NCI-H2196 (cell line): Measurements from ENCODE around the gene GATA6.

Source experiments
- DNase-seq: peaks from one replicate; lab custom pipeline; 2025; ENCODE audit not compliant: unreplicated experiment; lab: John Stamatoyannopoulos, UW

The GATA6 gene

DNA sequence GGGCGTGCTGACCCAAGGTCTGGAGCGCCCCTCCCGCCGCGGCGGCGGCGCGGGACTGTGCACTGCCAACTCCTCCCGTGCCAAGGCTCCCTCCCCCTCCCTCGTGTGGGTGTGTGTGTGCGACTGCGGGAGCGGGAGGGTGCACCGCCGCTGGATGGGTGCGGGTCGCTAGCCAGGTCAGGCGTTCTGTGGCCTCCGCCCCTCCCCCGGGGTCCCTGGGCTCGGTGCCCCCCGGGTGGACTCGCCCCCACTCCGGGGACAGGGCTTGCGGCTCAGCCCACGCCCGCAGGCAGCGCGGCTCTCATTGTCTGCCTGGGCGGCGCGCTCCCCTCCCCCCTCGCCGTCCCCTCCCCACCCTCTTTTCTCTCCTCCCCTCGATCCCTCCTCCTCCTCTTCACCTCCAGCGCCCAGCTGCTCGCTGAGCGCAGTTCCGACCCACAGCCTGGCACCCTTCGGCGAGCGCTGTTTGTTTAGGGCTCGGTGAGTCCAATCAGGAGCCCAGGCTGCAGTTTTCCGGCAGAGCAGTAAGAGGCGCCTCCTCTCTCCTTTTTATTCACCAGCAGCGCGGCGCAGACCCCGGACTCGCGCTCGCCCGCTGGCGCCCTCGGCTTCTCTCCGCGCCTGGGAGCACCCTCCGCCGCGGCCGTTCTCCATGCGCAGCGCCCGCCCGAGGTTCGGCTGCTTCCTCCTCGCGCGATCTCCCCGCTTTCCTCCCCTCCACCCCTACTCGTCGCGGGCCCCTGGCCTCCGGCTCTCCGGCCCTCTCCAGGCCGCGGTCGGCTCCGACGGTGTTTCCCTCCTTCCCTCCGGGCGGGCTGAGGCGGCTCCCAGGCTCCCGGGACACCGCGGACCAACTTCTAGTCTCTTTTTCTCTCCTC lies at the start of gene GATA6:
TSS of gene GATA6 (plus strand) at position 579 of the 878 bp plus-strand sequence. CDS start 1,556 bp downstream, outside the sequence.
- DNase-seq, result peak; percentile 82

DNA sequence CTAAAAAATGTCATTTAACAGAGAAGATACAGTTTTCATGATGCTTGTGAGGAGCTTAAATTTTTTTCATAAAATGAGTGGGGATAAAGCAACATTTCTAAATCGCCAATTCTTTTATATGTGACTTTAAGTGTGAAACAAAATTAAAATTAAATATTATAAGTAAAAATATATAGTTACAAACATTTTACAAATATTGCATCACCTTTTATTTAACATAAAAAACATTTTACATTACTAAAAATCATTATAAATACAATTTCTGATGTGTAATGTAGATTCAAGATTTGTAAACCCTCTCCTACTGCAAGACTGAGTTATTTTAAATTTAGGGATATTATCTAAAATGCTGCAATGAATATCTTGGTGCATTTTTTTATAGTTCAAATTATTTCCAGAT lies 44.4 kb upstream of the GATA6 start:
- no peak for DNase-seq

DNA sequence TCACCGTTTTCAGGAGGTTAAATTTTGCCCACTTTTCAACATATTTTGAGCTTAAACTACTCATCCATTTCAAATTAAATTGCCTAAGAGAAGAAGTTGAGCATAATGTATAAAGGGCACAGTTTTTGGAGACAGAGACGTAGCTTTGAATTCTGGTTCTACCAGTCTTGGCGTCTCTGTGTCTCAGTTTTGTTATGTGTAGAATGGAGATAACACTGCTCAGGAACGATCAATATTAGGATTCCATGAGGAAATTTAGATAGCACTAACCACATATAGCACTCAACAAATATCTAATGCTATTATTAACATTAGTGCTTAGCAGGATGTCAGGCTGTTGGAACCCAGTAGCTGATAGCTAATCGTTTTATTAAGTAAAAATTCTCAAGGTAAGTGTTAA lies 40.4 kb upstream of the GATA6 start:
- DNase-seq, result no peak

DNA sequence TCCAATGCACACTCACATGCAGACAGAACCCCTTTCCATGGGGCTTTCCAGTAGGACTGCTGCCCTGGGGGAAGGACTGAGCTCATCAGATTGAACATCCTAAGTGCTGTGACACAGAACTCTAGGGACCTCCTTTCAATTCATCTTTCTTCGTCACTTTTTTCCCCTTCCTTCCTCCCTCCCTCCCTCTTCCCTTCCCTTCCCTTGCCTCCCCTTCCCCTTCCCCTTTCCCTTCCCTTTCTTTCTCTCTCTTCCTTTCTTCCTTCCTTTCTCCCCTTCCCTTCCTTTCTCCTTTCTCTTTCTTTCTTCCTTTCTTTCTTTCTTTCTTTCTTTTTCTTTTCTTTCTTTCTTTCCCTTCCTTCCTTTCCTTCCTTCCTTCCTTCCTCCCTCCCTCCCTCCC lies 39.6 kb upstream of the GATA6 start:
- no peak for DNase-seq

DNA sequence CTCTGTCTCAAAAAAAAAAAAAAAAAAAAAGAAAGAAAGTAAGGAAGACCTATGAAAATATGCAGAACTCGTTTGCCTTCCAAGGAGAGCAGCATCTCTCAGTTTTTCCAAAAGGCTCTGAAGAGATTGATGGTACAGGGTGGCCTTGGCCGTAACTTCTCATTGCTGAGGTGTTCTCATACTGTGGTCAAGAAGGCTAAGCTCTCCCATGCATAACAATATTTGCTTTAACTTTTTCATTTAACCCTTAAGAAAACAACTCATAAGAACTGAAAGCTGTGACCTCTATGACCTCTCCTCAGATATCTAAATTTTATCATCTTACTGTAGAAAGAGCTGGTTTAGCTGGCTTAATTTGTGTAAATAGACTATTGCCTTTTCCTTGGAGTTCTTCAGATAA lies 37.1 kb upstream of the GATA6 start:
- DNase-seq, result no peak

DNA sequence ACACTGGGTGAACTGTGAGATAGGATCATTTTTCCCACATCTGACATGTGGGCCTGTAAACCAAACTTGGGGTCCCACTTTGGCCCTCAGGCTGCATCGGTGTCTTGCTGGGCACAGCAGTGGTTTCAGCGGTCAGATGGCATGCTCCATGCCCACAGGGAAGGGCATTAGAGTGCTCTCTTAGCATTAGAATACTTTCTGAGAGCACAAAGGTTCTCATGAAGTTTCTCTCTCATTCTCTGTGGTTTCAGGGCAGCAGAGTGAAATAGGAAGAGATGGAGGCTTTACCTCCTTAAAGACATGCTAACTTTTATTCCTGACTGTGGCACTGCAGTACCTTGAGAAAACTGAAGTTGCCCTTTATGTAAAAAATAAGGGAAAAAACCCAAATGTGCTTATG lies 36.6 kb upstream of the GATA6 start:
- DNase-seq, result no peak

DNA sequence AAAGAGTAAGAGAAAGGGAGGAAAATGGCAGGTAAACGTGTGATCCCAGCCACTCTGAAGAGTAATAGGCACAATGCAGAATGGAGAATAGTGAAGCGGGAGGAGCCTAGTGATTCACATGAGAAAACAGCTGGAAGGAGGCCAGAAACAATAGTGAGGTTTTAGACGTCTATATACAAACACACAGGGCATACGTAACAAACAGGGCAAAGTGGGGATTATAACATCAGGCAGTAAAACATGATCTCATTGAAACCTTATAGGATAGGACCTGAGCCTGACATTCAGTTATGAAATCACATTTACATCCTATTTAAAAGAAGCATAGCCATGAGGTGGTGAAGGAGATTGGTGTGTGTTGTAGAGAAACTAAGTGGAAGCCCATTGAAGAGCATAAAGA lies 33.0 kb upstream of the GATA6 start:
- no peak for DNase-seq

DNA sequence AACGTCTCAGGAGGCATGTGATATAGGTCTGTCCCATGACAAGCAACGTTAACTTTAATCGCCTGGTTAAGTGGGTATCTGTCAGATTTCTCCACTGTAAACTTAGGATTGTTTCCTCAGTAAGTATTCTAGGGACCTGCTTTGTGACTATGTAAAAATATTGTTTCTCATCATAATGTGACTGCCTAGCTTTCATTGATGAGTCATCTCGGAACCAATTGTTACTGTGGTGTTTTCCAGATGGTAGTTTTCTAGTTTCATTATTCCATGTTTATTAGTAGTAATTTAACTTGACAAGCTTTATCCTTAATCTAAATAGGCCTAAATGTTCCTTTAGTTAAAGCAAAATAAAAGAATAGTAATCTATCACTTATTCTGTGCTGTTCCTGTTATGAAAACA lies 28.2 kb upstream of the GATA6 start:
- no peak for DNase-seq

DNA sequence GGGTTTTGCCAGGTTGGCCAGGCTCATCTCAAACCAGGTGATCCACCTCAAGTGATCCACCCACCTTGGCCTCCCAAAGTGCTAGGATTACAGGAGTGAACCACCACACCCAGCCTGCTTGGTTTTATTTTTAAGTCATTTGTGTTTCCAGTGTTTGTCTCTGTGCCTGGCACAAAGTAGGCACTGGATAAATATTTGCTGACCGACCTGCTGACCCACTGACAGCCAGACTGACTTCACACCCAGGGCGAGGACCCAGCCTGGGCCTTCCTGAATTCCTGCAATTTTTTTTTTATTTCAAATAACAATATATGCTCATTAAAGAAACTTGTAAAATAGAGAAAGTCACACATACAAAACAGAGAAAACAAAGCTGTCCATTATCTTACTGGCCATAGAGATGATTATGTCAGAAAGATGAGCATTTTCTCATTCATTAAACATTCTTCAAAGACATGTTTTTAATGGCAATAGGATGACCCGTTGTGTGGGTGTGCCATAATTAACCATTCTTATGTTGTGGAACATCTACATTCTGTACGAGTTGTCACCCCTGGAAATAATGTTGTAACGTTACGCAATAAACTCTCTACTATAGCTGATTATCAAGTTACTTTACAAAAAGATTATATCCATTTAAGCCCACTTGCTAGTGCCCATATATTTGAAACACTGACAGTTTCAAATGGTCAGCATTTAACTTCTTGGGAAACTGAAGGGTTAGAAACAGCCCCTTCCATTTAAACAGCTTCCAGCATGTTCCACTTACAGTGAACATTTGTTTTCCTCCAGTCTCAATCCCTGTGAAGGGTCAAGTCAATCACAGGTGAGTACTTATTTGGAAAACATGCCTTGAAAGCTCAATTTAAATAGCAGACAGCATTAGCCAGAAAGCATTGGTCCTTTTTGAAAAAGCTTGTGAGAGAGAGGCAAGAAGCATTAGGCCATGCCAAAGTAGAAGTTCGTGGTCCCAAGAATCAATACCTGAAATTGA lies 25.7 kb upstream of the GATA6 start:
- DNase-seq, result no peak

DNA sequence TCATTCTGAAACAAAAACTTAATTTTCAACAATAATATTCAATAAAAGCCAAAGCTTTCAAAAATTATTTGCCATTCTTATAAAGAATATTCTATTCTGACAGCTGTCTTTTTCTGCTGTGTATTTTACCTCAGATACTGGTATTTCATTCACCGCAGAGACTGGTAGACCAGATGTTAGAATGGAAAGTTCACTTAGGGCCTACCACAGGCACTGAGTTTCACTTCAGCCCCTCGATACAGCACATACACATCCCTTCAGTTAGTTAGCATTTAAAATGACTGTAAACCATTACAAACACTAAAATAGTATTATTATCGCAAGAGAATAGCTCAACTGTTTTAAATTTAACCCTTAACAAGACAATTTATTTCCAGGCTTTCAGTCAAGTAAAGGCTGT lies 24.2 kb upstream of the GATA6 start:
- DNase-seq, result no peak

DNA sequence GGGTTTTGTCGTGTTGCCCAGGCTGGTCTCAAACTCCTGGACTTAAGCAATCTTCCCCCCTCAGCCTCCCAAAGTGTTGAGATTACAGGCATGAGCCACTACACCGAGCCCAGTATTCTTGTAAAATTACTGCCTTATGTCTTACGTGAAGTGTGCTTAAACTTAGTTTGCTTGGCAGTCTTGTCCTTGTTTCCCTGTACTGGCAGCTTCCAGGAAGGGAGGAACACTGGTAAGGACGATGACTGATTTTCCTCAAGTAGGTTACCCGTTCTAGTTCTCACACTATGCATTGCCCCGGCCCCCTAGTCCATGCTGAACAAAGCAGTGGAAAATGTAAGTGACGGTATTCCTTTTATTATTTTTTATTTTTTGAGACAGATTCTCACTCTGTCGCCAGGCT lies 19.7 kb upstream of the GATA6 start:
- DNase-seq, result no peak

DNA sequence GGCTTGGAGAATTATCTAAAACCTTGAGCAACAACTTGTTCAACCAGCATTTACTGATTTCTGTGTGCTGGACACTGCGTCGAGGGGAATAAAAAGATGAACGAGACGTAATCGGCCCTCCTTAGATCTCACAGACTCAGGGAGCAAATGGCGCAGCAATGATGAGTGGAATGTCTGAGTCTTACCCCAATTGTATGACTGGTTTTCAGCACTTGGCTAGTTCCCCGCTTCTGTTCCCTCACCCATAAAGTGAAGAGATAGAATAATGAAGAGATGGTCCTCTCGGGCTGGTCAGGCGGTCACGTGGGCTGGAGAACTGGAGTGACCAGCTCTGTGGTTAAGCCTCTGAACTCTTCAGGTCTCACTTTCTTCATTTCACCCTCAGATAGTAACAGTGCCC lies 17.3 kb upstream of the GATA6 start:
- DNase-seq, result no peak

DNA sequence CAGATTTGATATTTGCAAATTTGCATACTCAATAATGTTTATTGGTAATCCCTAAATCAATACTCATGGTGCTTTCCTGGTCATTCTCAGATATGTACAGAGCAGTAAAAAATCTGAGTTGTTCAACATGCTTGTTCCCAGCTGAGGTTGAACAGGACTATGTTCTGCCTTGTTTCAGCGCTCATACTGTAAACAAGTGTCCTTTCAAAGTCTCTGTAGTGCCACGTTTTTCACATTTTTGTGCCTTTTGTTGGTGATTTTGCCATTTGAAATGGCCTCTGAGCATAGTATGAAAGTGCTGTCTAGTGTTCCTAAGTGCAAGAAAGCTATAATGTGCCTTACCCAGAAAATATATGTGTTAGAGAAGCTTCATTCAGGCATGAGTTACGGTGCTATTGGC lies 16.0 kb upstream of the GATA6 start:
- DNase-seq, result no peak

DNA sequence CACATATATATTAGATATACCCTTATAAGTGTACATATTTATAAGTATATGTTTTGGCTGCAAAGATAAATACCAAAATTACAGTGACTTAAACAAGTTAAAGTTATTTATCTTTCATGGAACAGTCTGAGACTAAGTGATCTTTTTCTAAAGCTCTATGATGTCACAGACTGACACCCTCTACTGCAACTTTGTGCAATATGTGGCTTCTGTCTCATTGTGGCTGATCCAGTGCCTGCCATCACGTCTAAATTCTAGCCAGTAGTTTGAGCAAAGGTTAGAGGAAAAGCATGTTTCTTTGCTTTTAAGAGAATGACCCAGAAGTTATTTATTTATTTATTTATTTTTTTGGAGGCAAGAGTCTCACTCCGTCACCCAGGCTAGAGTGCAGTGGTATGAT lies 13.8 kb upstream of the GATA6 start:
- no peak for DNase-seq

DNA sequence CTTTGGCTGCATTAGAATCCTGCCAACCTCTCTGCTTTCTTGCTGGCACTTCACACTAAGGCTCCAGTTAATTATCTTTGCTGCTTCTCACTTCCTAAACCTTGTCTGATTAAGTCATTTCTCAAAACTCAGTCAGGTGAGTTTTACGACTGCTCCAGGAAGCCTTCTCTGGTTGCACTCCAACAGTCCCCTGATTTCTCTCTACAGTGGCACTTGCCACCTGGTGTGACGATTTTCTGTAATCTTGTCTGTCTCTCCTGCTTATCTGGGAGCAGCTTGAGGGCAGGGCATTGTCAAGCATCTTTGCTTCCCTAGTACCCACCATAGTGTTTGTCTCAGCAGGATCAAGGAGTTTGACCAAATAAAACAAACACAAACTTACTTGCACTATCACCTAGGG lies 10.4 kb upstream of the GATA6 start:
- DNase-seq, result no peak

DNA sequence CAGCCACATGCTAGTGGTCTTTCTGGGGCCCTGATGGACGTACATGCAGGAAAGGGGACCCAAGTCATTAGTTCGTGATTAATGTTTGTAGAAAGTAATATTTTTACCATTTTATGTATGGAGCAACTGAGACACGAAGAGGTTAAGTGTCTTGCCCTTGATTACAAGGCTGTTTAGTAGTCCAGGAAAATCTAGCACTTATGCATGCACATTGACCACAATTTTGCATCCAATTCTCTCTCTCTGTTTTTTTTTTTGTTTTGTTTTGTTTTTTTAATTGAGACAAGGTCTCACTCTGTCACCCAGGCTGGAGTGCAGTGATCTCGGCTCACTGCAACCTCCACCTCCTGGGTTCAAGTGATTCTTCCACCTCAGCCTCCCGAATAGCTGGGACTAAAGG lies 8.3 kb upstream of the GATA6 start:
- no peak for DNase-seq

DNA sequence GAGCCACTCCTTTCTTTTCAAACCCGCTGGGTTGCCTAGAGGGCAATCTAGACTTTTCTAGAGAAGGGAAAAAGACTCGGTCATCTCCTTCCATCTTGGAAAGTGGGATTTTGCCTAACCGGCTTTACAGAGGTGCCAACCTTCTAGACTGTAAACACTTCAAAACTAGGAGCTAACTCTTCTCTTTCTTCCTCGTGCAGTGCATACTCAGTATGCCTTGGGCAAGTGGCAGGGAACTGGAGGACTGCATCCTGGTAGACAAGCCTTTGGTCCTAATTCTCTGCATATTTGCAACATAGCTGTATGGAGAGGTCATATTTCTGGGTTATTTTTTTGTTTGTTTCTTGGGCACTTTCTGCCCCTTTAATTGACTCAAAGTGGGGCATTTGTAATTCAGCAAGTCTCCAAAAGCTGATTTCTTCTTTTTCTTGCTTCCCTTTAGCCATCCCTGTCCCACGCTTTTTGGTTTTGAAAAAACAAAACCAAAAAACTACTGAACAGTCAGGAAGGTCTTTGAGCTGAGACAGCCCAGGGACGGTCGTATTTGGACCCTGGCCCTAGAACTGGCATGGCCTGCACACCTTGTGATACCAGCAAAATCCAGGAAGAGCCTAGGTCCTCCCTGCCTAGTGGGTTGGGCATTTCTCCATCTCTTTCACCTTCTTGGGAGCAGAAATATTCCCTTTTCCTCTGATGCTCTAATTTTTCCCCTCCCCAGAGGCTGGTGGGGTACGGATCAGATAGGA lies 5.8 kb upstream of the GATA6 start:
- DNase-seq, result no peak

DNA sequence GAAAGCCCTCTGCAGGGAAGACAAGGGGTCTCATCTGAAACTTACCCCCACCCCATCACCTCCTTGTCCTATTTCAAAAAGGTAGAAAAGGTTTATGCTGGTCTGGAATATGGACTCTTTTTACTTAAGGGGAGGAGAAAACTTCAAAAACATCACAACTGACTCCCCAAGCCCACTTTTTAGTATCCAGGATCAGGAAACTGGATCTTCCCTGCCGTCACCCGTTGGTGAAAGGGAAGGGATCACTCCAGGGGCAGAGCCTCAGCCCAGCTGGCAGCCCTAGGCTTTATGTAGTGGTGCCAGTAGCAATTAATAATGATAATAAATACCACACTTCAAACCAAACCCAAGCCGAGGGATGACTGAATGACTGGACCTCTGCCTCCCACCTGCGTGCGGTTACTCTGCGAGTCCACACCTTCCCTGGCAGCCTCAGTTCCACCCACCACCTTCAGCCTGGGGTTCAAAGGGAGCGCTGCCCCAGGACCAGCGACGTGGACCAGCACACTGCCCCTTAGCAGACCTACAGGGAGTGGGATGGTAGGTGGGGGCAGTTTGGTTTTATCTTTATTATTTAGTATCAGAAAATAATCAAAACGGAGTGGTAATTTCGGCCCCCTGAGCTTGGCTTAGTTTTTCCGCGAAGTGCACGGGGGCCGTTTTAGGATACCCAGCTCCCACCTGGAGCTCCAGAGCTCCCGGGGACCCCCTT lies 4.9 kb upstream of the GATA6 start:
- DNase-seq, result no peak

DNA sequence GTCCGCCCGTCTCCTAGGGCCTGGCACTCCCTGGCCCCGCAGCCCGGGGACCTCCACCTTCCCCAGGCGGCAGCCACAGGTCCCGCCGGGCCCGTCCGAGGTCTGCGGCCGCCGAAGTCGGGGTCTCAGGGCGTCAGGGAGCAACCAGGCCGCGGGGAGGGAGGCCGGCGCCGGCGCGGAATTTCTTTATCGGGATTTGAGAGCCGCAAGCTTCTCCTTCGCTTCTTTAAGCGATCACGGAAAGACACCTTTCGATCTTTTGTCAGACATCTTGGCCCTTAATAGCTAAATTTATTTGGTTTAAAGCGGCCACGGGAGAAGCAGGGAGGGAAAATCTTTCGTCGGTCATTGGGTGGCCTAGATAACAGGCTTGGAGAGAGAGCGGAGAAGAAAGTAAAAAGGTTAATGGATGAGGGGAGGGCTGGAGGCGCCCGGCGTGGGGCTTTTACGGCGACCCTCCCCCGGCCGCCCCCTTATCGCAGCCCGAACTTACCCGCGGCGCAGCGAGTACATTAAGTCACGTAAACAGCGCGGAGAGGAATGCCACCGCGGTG lies 4.3 kb upstream of the GATA6 start:
- no peak for DNase-seq

DNA sequence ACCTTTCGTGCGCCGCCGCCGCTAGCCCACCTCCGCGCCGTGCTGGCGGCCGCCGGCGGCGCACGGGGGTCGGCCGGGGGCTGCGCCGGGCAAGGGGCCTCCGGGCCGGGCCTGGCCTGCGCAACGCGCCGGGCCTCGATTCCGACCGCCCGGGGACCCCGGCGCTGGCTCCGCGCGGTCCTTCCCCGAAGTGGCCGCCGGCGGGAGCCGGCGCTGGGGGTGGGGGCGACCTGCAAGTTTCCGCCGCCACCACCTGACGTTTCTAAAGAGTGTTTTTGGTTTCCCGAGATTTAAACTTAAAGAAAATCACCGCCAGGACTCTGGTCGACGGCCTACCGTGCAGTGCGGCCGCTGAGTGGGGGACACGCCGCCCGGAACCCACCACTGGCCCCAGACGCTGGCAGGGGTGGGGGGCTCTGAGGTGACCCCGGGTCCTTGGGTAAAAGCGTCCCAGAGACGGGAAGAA lies 3.8 kb upstream of the GATA6 start:
- no peak for DNase-seq
